NCI-H187 (cell line): ENCODE measurements around the gene TXNIP.
"Not testable (repeated sequence)": the region's sequence is repeated elsewhere in the genome, so short reads cannot be mapped to it uniquely, and the experiment has no call there.

Source experiments
- DNase-seq, 2 experiments: peaks; one replicate each; lab custom pipeline; 2025; lab: John Stamatoyannopoulos, UW

Gene TXNIP, protein sequence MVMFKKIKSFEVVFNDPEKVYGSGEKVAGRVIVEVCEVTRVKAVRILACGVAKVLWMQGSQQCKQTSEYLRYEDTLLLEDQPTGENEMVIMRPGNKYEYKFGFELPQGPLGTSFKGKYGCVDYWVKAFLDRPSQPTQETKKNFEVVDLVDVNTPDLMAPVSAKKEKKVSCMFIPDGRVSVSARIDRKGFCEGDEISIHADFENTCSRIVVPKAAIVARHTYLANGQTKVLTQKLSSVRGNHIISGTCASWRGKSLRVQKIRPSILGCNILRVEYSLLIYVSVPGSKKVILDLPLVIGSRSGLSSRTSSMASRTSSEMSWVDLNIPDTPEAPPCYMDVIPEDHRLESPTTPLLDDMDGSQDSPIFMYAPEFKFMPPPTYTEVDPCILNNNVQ

GRCh38 chr1:145996433-145997015 lies at the start of gene TXNIP:
Gene TXNIP (minus strand): TSS chr1:145996579. CDS start chr1:145996266, 313 bp downstream.
- DNase-seq, result peak; percentile 99 to 100

GRCh38 chr1:146039844-146040194 lies 43.4 kb upstream of the TXNIP start:
- no peak for DNase-seq

DNA sequence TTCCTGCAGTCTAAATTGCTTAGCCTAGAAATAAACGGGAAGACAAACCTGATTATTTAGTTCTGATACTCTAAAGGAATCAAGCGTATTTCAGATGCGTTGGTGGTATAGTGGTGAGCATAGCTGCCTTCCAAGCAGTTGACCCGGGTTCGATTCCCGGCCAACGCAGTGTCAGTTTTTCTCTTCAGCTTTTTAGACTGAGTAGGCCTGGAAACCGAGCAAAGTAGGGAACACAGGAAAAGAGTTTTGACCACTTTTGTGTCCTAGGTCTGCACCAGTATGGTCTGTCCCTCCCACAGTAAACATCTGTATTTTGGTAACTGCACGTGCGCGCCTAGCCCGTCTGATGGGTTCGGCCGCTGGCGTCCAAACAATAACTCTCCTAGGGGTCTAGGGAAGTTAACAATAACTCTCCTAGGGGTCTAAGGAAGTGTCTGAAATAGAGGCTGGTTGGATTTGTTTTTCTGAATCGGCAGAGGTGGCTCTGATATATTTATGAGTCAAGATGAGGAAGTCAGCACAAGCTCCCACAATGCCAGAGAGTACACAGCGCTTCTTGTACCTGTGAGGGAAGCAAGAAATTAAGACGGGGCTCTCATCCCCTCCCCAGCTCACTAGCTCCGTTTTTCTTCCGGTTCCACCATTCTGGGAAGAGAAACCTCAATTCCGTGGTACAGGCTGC lies 40.7 kb upstream of the TXNIP start:
- DNase-seq, result peak; percentile 87 to 100

DNA sequence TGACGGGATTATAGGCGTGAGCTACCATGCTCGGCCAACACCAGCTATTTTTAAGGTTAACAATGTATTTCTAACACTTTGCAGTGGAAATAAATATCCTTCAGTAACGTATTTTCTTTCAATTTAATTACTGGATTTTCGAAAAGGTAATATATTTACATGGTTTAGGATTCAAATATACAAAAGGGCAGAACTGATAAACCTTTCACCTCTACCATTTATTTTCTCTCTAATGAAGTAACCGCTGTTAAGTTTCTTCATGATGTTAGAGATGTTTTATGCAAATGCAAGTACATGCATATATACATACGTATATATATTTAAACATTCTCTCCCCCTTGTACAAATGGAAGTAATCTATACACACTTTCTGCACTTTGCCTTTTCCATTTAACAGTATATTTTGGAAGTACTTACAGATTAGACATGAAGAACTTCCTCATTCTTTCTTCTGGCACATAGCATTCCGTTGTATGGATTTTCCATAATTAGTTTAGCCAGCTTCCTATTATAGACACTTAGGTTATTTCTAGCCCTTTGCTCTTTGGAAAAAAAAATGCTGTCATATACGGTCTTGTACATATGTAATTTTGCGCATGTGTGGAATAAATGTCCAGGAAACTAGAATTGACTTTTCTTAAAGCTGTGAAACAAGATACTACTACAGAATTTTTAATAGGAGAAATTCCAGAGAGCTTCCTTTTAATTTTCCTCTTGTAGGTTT lies 40.0 kb upstream of the TXNIP start:
- peak in 1 of 2 experiments; percentile 58 for DNase-seq

GRCh38 chr1:146035048-146035423 lies 38.7 kb upstream of the TXNIP start:
- no peak for DNase-seq

- DNase-seq, result peak; percentile 14 to 21
Observed at GRCh38 chr1:146032631-146033219, 36.3 kb upstream of the TXNIP start.

GRCh38 chr1:146031476-146031875 lies 35.1 kb upstream of the TXNIP start:
- no peak for DNase-seq

DNA sequence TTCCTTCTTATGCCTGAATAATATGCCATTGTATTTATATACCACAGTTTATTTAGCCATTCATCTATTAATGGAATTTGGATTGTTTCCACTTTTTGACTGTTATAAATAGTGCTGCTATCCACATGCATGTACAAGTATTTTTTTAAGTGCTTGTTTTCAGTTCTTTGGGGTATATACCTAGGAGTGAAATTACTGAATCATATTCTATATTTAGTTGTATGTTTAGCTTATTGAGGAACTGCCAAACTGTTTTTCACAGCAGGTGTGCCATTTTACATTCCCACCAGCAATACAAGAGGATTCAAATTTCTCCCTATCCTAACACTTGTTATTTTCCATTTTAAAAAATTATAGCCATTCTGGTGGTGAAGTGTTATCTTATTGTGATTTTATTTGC lies 32.7 kb upstream of the TXNIP start:
- no peak for DNase-seq

GRCh38 chr1:146026650-146027049 lies 30.3 kb upstream of the TXNIP start:
- not testable (repeated sequence) for DNase-seq

- DNase-seq, result not testable (repeated sequence)
Observed at GRCh38 chr1:146025787-146026495, 29.6 kb upstream of the TXNIP start.

GRCh38 chr1:146022403-146023127 lies 26.2 kb upstream of the TXNIP start:
- DNase-seq, result no peak

GRCh38 chr1:146021622-146022402 lies 25.4 kb upstream of the TXNIP start, which contains the start of gene HJV:
Gene HJV (minus strand): TSS chr1:146021735. CDS start chr1:146020231, 1,504 bp downstream.
- DNase-seq, result no peak

DNA sequence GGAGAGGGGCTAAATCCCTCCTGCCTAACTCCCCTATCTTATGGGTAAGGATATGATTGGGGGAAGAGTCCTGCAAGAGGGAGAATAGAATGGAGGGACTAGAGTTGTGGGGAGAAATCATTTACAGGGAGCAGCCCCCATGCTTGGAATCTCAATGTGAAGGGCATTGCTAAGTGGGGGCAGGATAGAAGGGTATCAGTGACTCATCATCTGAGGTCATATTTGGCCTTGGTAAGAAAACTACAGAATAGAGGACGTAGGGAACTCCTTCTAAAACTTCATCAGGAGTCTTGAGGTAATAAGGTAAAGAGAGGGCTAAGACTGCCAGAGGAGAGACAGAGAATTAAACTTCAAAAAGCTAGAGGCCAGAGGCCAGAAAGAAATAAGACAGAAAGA lies 24.7 kb upstream of the TXNIP start:
- DNase-seq, result no peak

DNA sequence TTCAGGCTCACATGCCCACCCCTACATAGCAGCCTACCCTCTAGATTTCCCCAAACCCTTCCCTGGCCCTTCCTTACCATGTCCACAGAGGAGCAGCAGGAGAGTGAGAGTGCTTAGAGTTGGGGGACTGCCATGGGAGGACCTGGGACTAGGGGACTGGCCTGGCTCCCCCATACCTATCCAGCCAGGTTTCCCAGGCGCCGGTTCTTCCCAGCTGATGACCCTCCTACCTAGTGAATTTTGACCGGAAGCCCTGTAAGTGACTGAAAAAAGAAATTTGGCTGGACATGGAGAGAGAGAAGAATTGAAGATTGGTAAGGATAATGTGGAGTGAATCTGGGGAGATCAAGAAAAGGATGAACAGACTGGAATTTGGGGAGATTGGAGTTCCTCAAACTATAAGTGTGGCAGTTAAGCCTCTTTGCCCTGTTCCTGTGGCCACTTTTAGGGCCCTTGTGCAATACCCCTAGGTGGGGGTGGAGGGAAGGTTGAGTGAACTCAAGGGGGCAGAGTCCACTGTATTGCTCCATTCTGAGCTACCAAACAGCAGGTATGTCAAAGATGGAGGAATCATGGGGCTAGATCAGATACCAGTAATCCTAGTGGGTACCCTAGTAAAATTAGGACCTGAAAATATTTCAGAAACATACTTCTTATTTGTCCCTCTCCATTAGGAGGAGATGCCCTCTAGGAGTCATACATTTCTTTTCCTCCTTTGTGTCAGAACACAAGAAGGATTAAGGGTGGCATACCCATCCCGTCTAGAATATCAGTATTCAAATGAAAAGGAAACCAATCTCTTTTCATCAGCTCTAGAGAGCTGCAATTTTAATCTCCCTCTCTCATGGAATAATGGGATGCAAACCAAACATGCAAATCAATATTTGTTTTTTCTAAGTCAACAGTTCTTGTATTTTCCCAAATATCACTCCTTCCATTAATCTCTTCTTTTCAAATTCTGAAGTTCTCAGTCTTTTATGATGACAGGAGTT lies 24.0 kb upstream of the TXNIP start:
- no peak for DNase-seq

- DNase-seq, result no peak
Observed at GRCh38 chr1:146019231-146020057, 23.1 kb upstream of the TXNIP start.

GRCh38 chr1:146016891-146017290 lies 20.5 kb upstream of the TXNIP start:
- DNase-seq, result no peak

DNA sequence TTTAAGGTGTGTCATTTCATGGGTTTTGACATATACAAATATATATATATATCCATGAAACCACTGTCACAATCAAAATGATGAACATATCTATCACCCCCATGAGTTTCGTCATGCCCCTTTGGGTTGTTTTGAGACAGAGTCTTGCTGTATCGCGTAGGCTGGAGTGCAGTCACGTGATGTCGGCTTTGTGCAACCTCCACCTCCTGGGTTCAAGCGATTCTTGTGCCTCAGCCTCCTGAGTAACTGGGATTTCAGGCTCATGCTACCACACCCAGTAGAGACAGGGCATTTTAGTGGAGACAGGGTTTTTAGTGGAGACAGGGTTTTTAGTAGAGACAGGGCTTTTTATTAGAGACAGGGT lies 17.2 kb upstream of the TXNIP start:
- DNase-seq, result no peak
